GM08714 (cell line): ENCODE results near the gene MALL.
"Not testable (repeated sequence)": the region's sequence is repeated elsewhere in the genome, so short reads cannot be mapped to it uniquely, and the experiment has no call there.

Experiments used
- H3K4me3 ChIP-seq: fragments of 200-500 bp; sonication (Bioruptor generic); 2 replicates; pipeline ENCODE4 v1.5.1; 2014; ENCODE audit warnings: mild to moderate bottlenecking, low read length, inconsistent platforms
- ZNF274 ChIP-seq: IDR thresholded peaks from 2 replicates; pipeline ENCODE4 v1.6.1; 2012; ENCODE audit warnings: mild to moderate bottlenecking, low read depth, low read length

MALL gene

GRCh38 chr2:110115291-110116032 lies at the start of gene MALL:
TSS of gene MALL (minus strand) at chr2:110115822. CDS start at chr2:110115792, 30 bp downstream.
- no peak for TF ChIP-seq ZNF274
- no peak within 1 kb of the TSS for H3K4me3 ChIP-seq

- no peak overlapping the region for H3K4me3 ChIP-seq
- no peak for TF ChIP-seq ZNF274
Observed at GRCh38 chr2:110157153-110157793, 41.7 kb upstream of the MALL start.

- not testable (repeated sequence) for H3K4me3 ChIP-seq
Observed at GRCh38 chr2:110154828-110155227, 39.2 kb upstream of the MALL start.

- H3K4me3 ChIP-seq = not testable (repeated sequence)
Observed at GRCh38 chr2:110154188-110154587, 38.6 kb upstream of the MALL start.

GRCh38 chr2:110153416-110153815 lies 37.8 kb upstream of the MALL start:
- no peak for TF ChIP-seq ZNF274
- H3K4me3 ChIP-seq = no peak overlapping the region

GRCh38 chr2:110152943-110153342 lies 37.3 kb upstream of the MALL start:
- no peak for TF ChIP-seq ZNF274
- H3K4me3 ChIP-seq = no peak overlapping the region

GRCh38 chr2:110149330-110150220 lies 34.0 kb upstream of the MALL start:
- TF ChIP-seq ZNF274 = no peak

GRCh38 chr2:110146945-110147332 lies 31.3 kb upstream of the MALL start:
- TF ChIP-seq ZNF274 = no peak
- H3K4me3 ChIP-seq = no peak overlapping the region

More at GRCh38 chr2:110149330-110150220, 34.0 kb upstream of the MALL start:
- H3K4me3 ChIP-seq = no peak overlapping the region

- H3K4me3 ChIP-seq = no peak overlapping the region
- no peak for TF ChIP-seq ZNF274
Observed at GRCh38 chr2:110146183-110146944, 30.7 kb upstream of the MALL start.

GRCh38 chr2:110143982-110144381 lies 28.4 kb upstream of the MALL start:
- no peak overlapping the region for H3K4me3 ChIP-seq
- no peak for TF ChIP-seq ZNF274

- TF ChIP-seq ZNF274 = no peak
- no peak overlapping the region for H3K4me3 ChIP-seq
Observed at GRCh38 chr2:110140401-110140800, 24.8 kb upstream of the MALL start.

- no peak for TF ChIP-seq ZNF274
- H3K4me3 ChIP-seq = no peak overlapping the region
Observed at GRCh38 chr2:110134025-110134424, 18.4 kb upstream of the MALL start.

GRCh38 chr2:110131166-110131565 lies 15.5 kb upstream of the MALL start:
- TF ChIP-seq ZNF274 = no peak
- no peak overlapping the region for H3K4me3 ChIP-seq

- no peak for TF ChIP-seq ZNF274
- no peak overlapping the region for H3K4me3 ChIP-seq
Observed at GRCh38 chr2:110130757-110131156, 15.1 kb upstream of the MALL start.

GRCh38 chr2:110126906-110127305 lies 11.3 kb upstream of the MALL start:
- H3K4me3 ChIP-seq = no peak overlapping the region
- no peak for TF ChIP-seq ZNF274
